IPS-15b (cell line): ENCODE data around the gene P2RX3.
"Not testable (repeated sequence)": the region's sequence is repeated elsewhere in the genome, so short reads cannot be mapped to it uniquely, and the experiment has no call there.

Source experiments
- H3K27me3 ChIP-seq: one replicate; pipeline ENCODE4 v1.6.1; 2013; ENCODE audit warnings: low read length; ENCODE audit not compliant: control insufficient read depth, insufficient read depth
- H3K36me3 ChIP-seq: one replicate; pipeline ENCODE4 v1.6.1; 2013; ENCODE audit warnings: low read length; ENCODE audit not compliant: control insufficient read depth, insufficient read depth
- H3K4me1 ChIP-seq: one replicate; pipeline ENCODE4 v1.6.1; 2013; ENCODE audit warnings: mild to moderate bottlenecking, low read length; ENCODE audit not compliant: control insufficient read depth, insufficient read depth
- H3K4me3 ChIP-seq: one replicate; pipeline ENCODE4 v1.5.1; 2013; ENCODE audit warnings: low read depth, low read length
- H3K9ac ChIP-seq: one replicate; pipeline ENCODE4 v1.6.1; 2013; ENCODE audit warnings: low read depth, mild to moderate bottlenecking, low read length
- H3K9me3 ChIP-seq: one replicate; pipeline ENCODE4 v1.6.1; 2013; ENCODE audit warnings: mild to moderate bottlenecking, low read length; ENCODE audit not compliant: control insufficient read depth, insufficient read depth

Gene P2RX3

GRCh38 chr11:57338142-57338541, at the start of gene P2RX3:
P2RX3 (plus strand) TSS chr11:57338352; CDS start chr11:57338551, 199 bp downstream.
- peaks cover 16% of the 10 kb centered on the region for H3K27me3 ChIP-seq
- H3K4me1 ChIP-seq: peaks cover 13% of the 10 kb centered on the region
- no peak within 1 kb of the TSS for H3K9ac ChIP-seq
- H3K4me3 ChIP-seq: no peak within 1 kb of the TSS
- H3K9me3 ChIP-seq: no peaks in the 10 kb centered on the region
- H3K36me3 ChIP-seq: peaks cover 3% of the 10 kb centered on the region

GRCh38 chr11:57288771-57289579, 49.2 kb upstream of the P2RX3 start:
- Histone ChIP-seq H3K9ac (peak overlapping the region; percentile 30), H3K4me1 (peaks cover 11% of the 10 kb centered on the region), H3K4me3 (no peak overlapping the region), H3K27me3 (no peaks in the 10 kb centered on the region), H3K36me3 (no peaks in the 10 kb centered on the region), H3K9me3 (no peaks in the 10 kb centered on the region)

- Histone ChIP-seq H3K9me3 (no peaks in the 10 kb centered on the region), H3K27me3 (no peaks in the 10 kb centered on the region), H3K4me3 (no peak overlapping the region), H3K4me1 (peaks cover 9% of the 10 kb centered on the region), H3K36me3 (no peaks in the 10 kb centered on the region), H3K9ac (no peak overlapping the region)
Observed at GRCh38 chr11:57290288-57290687, 47.9 kb upstream of the P2RX3 start.

GRCh38 chr11:57294225-57295131, 43.7 kb upstream of the P2RX3 start:
- no peak overlapping the region for H3K9ac ChIP-seq
- H3K9me3 ChIP-seq: no peaks in the 10 kb centered on the region
- H3K4me1 ChIP-seq: peaks cover 3% of the 10 kb centered on the region
- peaks cover 7% of the 10 kb centered on the region for H3K36me3 ChIP-seq
- H3K4me3 ChIP-seq: no peak overlapping the region
- no peaks in the 10 kb centered on the region for H3K27me3 ChIP-seq

- not testable (repeated sequence) for H3K4me3 ChIP-seq, H3K4me1 ChIP-seq, H3K27me3 ChIP-seq, H3K9ac ChIP-seq, H3K9me3 ChIP-seq
- H3K36me3 ChIP-seq: peaks cover 24% of the 10 kb centered on the region
Observed at GRCh38 chr11:57296205-57296604, 41.9 kb upstream of the P2RX3 start.

- Histone ChIP-seq H3K9me3 (no peaks in the 10 kb centered on the region), H3K27me3 (no peaks in the 10 kb centered on the region), H3K4me3 (no peak overlapping the region), H3K36me3 (peaks cover 34% of the 10 kb centered on the region), H3K4me1 (peaks cover 3% of the 10 kb centered on the region), H3K9ac (no peak overlapping the region)
Observed at GRCh38 chr11:57297221-57297620, 40.9 kb upstream of the P2RX3 start.

GRCh38 chr11:57299150-57299737, 38.9 kb upstream of the P2RX3 start:
- Histone ChIP-seq H3K36me3 (peaks cover 38% of the 10 kb centered on the region), H3K9me3 (no peaks in the 10 kb centered on the region), H3K4me3 (no peak overlapping the region), H3K4me1 (peaks cover 3% of the 10 kb centered on the region), H3K27me3 (no peaks in the 10 kb centered on the region), H3K9ac (no peak overlapping the region)

GRCh38 chr11:57300785-57301184, 37.4 kb upstream of the P2RX3 start:
- H3K36me3 ChIP-seq: peaks cover 45% of the 10 kb centered on the region
- no peaks in the 10 kb centered on the region for H3K9me3 ChIP-seq
- no peaks in the 10 kb centered on the region for H3K27me3 ChIP-seq
- H3K4me3 ChIP-seq: no peak overlapping the region
- no peak overlapping the region for H3K9ac ChIP-seq
- H3K4me1 ChIP-seq: no peaks in the 10 kb centered on the region

GRCh38 chr11:57301711-57302423, 36.3 kb upstream of the P2RX3 start:
- Histone ChIP-seq H3K27me3 (no peaks in the 10 kb centered on the region), H3K9ac (no peak overlapping the region), H3K9me3 (no peaks in the 10 kb centered on the region), H3K4me1 (no peaks in the 10 kb centered on the region), H3K36me3 (peaks cover 45% of the 10 kb centered on the region), H3K4me3 (no peak overlapping the region)

- Histone ChIP-seq H3K9me3 (no peaks in the 10 kb centered on the region), H3K36me3 (peaks cover 47% of the 10 kb centered on the region), H3K27me3 (no peaks in the 10 kb centered on the region), H3K4me1 (no peaks in the 10 kb centered on the region), H3K9ac (no peak overlapping the region), H3K4me3 (no peak overlapping the region)
Observed at GRCh38 chr11:57302489-57302888, 35.7 kb upstream of the P2RX3 start.

GRCh38 chr11:57303280-57303989, 34.7 kb upstream of the P2RX3 start:
- no peak overlapping the region for H3K9ac ChIP-seq
- H3K4me3 ChIP-seq: no peak overlapping the region
- no peaks in the 10 kb centered on the region for H3K4me1 ChIP-seq
- H3K9me3 ChIP-seq: no peaks in the 10 kb centered on the region
- no peaks in the 10 kb centered on the region for H3K27me3 ChIP-seq
- H3K36me3 ChIP-seq: peaks cover 47% of the 10 kb centered on the region
